H1 (cell line): ENCODE results near the gene FOXN3. TPM values are rescaled to one million over a fixed set of nuclear protein-coding genes. Genes with fewer than 3 reads are reported as not detected.
A peak's percentile ranks its signal among the peaks of the same experiment; 100 is the strongest.

Experiments used
- ASH2L ChIP-seq: fragments of 200-600, 300-600 bp; sonication (generic); IDR thresholded peaks from one replicate; pipeline ENCODE4 v1.7.1; 2017; ENCODE audit warnings: low read length
- BACH1 ChIP-seq: IDR thresholded peaks from 2 replicates; pipeline ENCODE4 v1.6.1; 2012; ENCODE audit warnings: low read length, improper control_type of control experiment
- BCL11A ChIP-seq, 2 experiments: IDR thresholded peaks; one replicate each; pipeline ENCODE4 v1.6.1; 2011; ENCODE audit warnings: low read depth in 2 of 2, low read length in 2 of 2, mild to moderate bottlenecking in 2 of 2
- CBX5 ChIP-seq: fragments of 300-800, 300-1000 bp; sonication (generic); IDR thresholded peaks from 2 replicates; pipeline ENCODE4 v1.7.1; 2016; ENCODE audit warnings: antibody characterized with exemption, low read length, low read depth
- CBX8 ChIP-seq: fragments of 300-800, 300-1000 bp; sonication (generic); IDR thresholded peaks from 2 replicates; pipeline ENCODE4 v1.7.1; 2016; ENCODE audit warnings: low read depth, low read length, borderline replicate concordance
- CREB1 ChIP-seq: IDR thresholded peaks from 2 replicates; pipeline ENCODE4 v1.6.1; 2012; ENCODE audit warnings: inconsistent platforms
- EGR1 ChIP-seq: IDR thresholded peaks from 2 replicates; pipeline ENCODE4 v1.6.1; 2011; ENCODE audit warnings: low read depth, low read length, borderline replicate concordance
- EP300 ChIP-seq, 2 experiments: IDR thresholded peaks; 1 replicate in 1 of 2; 2 replicates in 1 of 2; pipeline ENCODE4 v1.6.1; 2011 to 2012; ENCODE audit warnings: low read depth in 2 of 2, low read length in 2 of 2, mild to moderate bottlenecking in 2 of 2, borderline replicate concordance in 1 of 2, inconsistent platforms in 1 of 2, moderate library complexity in 1 of 2
- GABPA ChIP-seq: IDR thresholded peaks from 2 replicates; pipeline ENCODE4 v1.6.1; 2011; ENCODE audit warnings: mild to moderate bottlenecking, low read length, moderate library complexity, borderline replicate concordance; ENCODE audit not compliant: insufficient read depth
- HDAC6 ChIP-seq: IDR thresholded peaks from one replicate; pipeline ENCODE4 v1.7.1; 2012; ENCODE audit warnings: low read depth, mild to moderate bottlenecking, inconsistent platforms, low read length, moderate library complexity
- JUND ChIP-seq: IDR thresholded peaks from 2 replicates; pipeline ENCODE4 v1.6.1; 2011; ENCODE audit warnings: mild to moderate bottlenecking, improper control_type of control experiment, low read length
- KDM4A ChIP-seq: IDR thresholded peaks from one replicate; pipeline ENCODE4 v1.7.1; 2012; ENCODE audit warnings: low read depth, mild to moderate bottlenecking, moderate library complexity, low read length, inconsistent platforms; ENCODE audit not compliant: severe bottlenecking
- NANOG ChIP-seq: IDR thresholded peaks from 2 replicates; pipeline ENCODE4 v1.6.1; 2011; ENCODE audit warnings: low read length, low read depth, mild to moderate bottlenecking, inconsistent platforms; ENCODE audit not compliant: insufficient read depth, poor library complexity, severe bottlenecking
- NRF1 ChIP-seq: IDR thresholded peaks from 2 replicates; pipeline ENCODE4 v1.6.1; 2011; ENCODE audit warnings: mild to moderate bottlenecking, low read depth, low read length, improper control_type of control experiment
- POLR2A ChIP-seq, 2 experiments: IDR thresholded peaks; 1 replicate in 1 of 2; 2 replicates in 1 of 2; pipeline ENCODE4 v1.6.1; 2011; ENCODE audit warnings: low read depth in 2 of 2, low read length in 2 of 2, mild to moderate bottlenecking in 2 of 2; ENCODE audit errors: control extremely low read depth in 1 of 2
- POLR2AphosphoS5 ChIP-seq: IDR thresholded peaks from 2 replicates; pipeline ENCODE4 v1.6.1; 2011; ENCODE audit warnings: low read depth, low read length
- POU5F1 ChIP-seq: IDR thresholded peaks from 2 replicates; pipeline ENCODE4 v1.6.1; 2011; ENCODE audit warnings: low read depth, mild to moderate bottlenecking, low read length, moderate library complexity
- RAD21 ChIP-seq, 2 experiments: IDR thresholded peaks in 1 of 2; conservative IDR thresholded peaks in 1 of 2; 2 replicates each; pipeline ENCODE4 v1.6.1; 2011; ENCODE audit warnings: low read depth in 2 of 2, low read length in 2 of 2, improper control_type of control experiment in 1 of 2, inconsistent platforms in 1 of 2, mild to moderate bottlenecking in 1 of 2, moderate library complexity in 1 of 2
- RNF2 ChIP-seq: fragments of 200-900, 300-1000 bp; sonication (generic); IDR thresholded peaks from 2 replicates; pipeline ENCODE4 v1.7.1; 2016; ENCODE audit warnings: borderline replicate concordance, low read depth, mild to moderate bottlenecking, antibody characterized with exemption, low read length; ENCODE audit not compliant: poor library complexity, severe bottlenecking; ENCODE audit errors: missing control alignments
- SIX5 ChIP-seq: IDR thresholded peaks from 2 replicates; pipeline ENCODE4 v1.6.1; 2011; ENCODE audit warnings: mild to moderate bottlenecking, low read depth, low read length
- SP1 ChIP-seq: IDR thresholded peaks from 2 replicates; pipeline ENCODE4 v1.6.1; 2011; ENCODE audit warnings: low read depth, low read length
- SP2 ChIP-seq: IDR thresholded peaks from 2 replicates; pipeline ENCODE4 v1.6.1; 2012; ENCODE audit warnings: mild to moderate bottlenecking, low read length, inconsistent platforms
- TAF7 ChIP-seq: optimal IDR thresholded peaks from 2 replicates; pipeline ENCODE3; 2011; ENCODE audit warnings: low read depth, mild to moderate bottlenecking, inconsistent platforms, low read length, moderate library complexity, borderline replicate concordance
- TCF12 ChIP-seq: IDR thresholded peaks from 2 replicates; pipeline ENCODE4 v1.6.1; 2011; ENCODE audit warnings: low read depth, mild to moderate bottlenecking, low read length
- ZNF274 ChIP-seq: IDR thresholded peaks from 2 replicates; pipeline ENCODE4 v1.7.0; 2012; ENCODE audit warnings: low read length, borderline replicate concordance; ENCODE audit errors: extremely low read depth
- polyA plus RNA-seq, 7 experiments: library from polyadenylated mRNA; depleted of rRNA in 3 of 7; stranded (reverse) in 5 of 7; unstranded in 2 of 7; fragments of >200 nt in 5 of 7; fragments of 200-250 nt in 2 of 7; gene quantifications; 1 replicate in 5 of 7; 2 replicates in 1 of 7; 4 replicates in 1 of 7; pipeline versions ENCODE4 v1.2.1 to v1.2.3, GENCODE V29; 2011 to 2013; ENCODE audit warnings: missing spikeins in 2 of 7, mixed read lengths in 2 of 7
- total RNA-seq: library from RNA; stranded (reverse); fragmentation: NEBNext Ultra II Directional; extraction: Animal tissue kit (Norgen Biotek cat#: 25700); gene quantifications from 2 replicates; pipeline ENCODE4 v1.2.1, GENCODE V29; 2021
- TF ChIP-seq, protein P1 (sequence below): IDR thresholded peaks from 2 replicates; pipeline ENCODE4 v1.6.1; 2011; ENCODE audit warnings: low read depth, mild to moderate bottlenecking, low read length; ENCODE audit not compliant: insufficient read depth

Gene FOXN3
- total and polyA plus RNA-seq, 2 of the 8 experiments (the other 6 are each of a cell fraction or from before 2014, with no cell fraction given), result 52.6 to 178 TPM

GRCh38 chr14:89296281-89296745 lies 120.7 kb downstream of the FOXN3 start (continued):
- TF ChIP-seq NRF1 (no peak), KDM4A (no peak), NANOG (peak; percentile 62), TCF12 (peak; percentile 93), EGR1 (no peak), CBX8 (no peak), JUND (no peak), SP1 (peak; percentile 42; the same call in 1 of the 2 replicates), ZNF274 (no peak), TAF7 (no peak), RAD21 (IDR thresholded peaks at IDR 0.05 in 1 of 2, conservative IDR thresholded peaks at IDR 0.05 in 1 of 2; ENCODE audit: low read depth in 2 of 2, low read length in 2 of 2) (0 out of 4 replicates have a peak, but pooled peaks of 1 of the 2 experiments have one; percentile 1), HDAC6 (no peak), BACH1 (no peak), CREB1 (no peak), POU5F1 (peak; percentile 74; the same call in 1 of the 2 replicates), BCL11A (IDR thresholded peaks at IDR 0.05; ENCODE audit: low read depth in 2 of 2, low read length in 2 of 2) (no peak), ASH2L (no peak), RNF2 (no peak), EP300 (IDR thresholded peaks at IDR 0.05; ENCODE audit: borderline replicate concordance in 1 of 2, low read depth in 2 of 2, low read length in 2 of 2) (peak in 1 of 2 experiments; percentile 11; a peak in 1 of 3 replicates), POLR2AphosphoS5 (no peak; the same call in 1 of the 2 replicates), POLR2A (IDR thresholded peaks at IDR 0.05; ENCODE audit: control extremely low read depth in 1 of 2, low read depth in 2 of 2, low read length in 2 of 2) (peak; percentile 50 to 61; a peak in 2 of 3 replicates), CBX5 (no peak), GABPA (no peak), SP2 (no peak), SIX5 (no peak)
- TF ChIP-seq, protein P1, sequence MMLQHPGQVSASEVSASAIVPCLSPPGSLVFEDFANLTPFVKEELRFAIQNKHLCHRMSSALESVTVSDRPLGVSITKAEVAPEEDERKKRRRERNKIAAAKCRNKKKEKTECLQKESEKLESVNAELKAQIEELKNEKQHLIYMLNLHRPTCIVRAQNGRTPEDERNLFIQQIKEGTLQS, result no peak
